ENCODE measurements around the gene CISD1. TPM values are rescaled to one million over a fixed set of nuclear protein-coding genes. Genes with fewer than 3 reads are reported as not detected.
A peak's percentile ranks its signal among the peaks of the same experiment; 100 is the strongest.

Gene CISD1
- polyA plus RNA-seq, 1 donor = 56.1 TPM

DNA sequence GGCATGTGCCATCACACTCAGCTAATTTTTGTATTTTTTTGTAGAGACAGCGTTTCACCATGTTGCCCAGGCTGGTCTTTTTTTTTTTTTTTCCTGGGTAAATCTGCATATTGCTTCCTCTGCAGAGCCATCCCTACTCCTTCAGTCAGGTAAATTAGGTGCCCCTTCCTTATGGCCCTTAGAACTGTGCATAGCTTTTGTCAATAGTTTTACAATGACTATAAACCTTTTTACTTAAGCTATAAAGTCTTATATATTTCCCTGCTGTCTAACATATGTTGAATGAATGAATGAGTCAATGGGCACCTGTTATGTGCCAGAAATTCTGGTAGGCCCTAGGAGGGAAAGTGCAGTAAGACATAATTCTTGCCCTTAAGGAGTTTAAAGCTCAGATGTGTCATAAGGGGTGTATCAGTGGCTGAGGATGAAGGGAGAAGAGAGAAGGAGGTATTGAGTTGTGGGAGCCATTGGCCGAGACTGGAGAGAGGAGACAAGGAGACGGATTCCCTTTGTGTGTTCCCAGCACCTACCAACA, 35.2 kb downstream of the CISD1 start:
- no peak for DNase-seq

DNA sequence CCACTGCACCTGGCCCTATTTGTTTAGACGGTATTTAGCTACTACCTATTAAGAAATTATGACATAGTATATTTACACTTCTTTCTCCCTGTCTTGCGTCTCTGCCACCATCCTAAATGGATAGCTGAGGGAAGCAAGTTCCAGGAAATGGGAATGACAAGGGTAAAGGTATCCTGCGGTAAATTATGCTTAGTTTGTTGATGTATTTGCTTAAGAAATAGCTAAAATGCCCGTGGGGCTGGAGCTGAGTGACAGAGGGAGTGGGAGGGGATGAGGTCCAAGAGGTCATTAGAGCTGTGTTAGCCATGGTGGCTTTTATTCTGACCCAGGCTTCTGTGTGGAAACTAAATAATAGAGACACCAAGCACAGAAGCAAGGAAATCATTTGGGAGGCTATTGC, 36.9 kb downstream of the CISD1 start:
- no peak for DNase-seq

DNA sequence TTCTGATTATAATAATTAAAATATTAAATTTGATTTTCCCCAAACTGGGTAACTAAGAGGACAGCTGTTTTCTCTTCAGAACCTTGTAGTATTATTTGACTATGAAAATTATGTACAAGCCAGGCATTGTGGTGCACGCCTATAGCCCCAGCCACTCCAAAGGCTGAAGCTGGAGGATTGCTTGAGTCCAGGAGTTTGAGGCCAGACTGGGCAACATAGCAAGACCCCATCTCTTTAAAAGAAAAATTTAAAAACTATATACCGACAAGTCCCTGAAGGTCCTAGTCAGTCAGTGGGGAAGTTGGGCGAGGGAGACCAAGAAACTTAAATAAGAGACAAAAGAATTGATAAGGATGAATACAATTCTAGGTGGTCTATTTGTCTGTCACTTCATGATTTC, 38.7 kb downstream of the CISD1 start:
- no peak for DNase-seq

DNA sequence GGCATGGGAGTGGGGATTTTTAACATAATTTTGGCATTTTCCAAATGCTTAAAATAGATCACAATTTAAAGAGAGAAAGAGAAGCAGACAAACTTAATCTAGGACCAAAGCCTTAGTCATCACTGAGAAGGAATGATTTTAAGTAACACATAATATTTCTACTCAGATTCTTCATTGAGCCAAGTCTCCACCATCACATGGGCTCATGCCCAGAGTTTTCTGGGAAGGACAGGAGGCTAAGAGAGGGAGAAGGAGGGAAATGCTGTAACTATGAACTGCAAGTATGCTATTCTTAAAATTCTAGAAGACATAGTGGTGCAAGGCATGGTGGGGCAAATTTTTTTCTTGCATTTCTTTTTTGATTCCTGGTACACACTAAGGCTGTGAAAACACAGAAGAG, 42.1 kb downstream of the CISD1 start:
- no peak for DNase-seq

DNA sequence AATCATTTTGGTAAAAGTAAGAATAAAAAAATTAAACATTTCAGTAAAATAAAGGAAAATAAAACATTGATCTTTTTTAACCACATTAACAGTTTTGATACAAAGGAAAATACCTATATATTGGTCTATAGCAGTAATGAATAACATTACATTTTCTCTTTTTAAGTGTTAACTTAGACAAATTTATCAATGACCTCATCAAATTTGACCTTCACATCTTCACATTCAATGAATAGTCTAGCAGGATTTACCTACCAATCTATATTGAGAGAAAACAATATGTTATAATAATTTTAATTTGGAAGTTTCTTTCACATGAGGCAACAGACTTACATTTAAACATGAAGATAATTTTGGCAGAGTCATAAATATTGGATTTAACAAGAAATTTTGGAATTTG, 47.9 kb downstream of the CISD1 start:
- no peak for DNase-seq

DNA sequence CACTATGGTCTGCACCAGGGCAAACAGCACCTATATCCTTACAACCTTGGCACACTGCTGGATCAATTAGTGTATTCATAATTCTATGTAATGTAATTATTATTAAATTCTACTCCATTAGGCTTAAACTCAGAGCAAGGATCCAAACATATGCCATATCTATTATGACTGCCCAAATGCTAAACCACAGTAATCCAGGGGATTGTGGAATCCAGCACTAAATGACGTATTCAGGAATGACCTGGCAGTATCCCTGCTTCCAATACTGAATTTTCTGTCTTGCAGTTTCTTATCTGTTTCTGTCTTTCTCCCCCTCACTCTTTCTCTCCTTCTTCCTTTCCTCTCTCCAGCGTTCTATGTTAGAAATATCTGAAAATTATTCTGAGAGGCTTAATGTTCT, 49.4 kb downstream of the CISD1 start:
- no peak for DNase-seq

DNA sequence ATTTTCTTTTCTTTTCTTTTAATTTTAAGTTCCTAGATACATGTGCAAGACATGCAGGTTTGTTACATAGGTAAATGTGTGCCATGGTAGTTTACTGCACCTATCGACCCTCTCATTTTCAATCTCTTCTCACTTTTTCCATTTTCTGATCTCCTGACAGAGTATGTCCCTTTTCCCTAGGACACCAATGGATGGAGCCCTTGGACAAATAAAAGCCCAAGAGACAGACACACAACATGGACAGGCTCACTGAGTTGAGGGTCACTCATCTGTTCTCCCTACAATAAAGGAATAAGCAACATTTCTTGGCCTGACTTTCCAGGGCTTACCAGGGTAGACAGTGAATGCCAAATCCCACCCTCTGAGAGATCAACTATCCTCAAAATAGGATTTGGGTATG, 50.6 kb downstream of the CISD1 start:
- DNase-seq = no peak

DNA sequence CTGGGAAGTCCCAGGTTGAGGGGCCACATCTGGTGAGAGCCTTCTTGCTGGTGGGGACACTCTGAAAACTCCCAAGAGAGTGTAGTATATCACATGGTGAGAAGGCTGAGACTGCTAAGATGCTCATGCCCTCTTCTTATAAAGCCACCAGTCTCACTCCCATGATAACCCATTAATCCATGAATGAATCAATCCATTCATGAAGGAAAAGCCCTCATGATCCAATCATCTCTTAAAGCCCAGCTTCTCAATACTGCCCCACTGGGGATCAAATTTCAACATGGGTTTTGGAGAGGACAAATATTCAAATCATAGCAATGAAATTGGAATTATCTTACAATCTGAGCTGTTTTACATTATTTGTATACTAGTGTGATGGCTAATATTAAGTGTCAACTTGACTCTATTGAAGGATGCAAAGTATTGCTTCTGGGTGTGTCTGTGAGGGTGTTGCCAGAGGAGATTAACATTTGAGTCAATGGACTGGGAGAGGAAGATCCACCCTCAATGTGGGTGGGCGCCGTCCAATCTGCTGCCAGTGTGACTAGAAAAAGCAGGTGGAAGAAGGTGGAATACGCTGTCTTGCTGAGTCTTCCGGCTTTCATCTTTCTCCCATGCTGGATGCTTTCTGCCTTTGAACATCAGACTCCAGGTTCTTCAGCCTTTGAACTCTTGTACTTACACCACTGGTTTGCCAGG, 51.5 kb downstream of the CISD1 start:
- no peak for DNase-seq

DNA sequence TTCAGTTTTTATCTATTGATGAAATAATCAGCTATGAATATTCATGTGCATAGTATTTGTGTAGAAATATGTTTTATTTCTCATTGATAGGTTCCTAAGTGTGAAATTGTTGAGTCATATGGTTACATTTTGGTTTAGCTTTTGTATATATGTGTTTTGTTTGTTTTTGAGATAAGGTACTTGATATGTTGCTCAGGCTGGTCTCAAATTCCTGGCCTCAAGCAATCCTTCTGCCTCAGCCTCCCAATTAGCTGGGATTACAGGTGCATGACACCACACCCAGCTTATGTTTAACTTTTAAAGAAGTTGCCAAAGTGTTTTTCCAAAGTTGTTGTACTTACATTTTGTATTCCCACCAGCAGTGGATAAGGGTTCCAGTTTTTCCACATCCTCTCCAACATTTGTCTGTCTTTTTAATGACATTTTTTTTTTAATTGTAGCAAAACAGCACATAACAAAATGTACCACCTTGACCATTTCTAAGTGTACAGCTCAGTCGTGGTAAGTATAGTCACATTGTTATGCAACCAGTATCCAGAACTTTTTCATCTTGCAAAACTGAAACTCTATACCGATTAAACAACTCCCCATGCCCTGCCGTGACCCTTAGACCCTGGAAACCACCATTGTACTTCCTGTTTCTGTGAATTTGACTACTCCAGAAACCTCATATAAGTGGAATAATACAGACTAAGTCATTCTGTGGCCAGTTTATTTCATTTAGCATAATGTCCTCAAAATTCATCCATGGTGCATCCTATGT, 53.3 kb downstream of the CISD1 start:
- no peak for DNase-seq

DNA sequence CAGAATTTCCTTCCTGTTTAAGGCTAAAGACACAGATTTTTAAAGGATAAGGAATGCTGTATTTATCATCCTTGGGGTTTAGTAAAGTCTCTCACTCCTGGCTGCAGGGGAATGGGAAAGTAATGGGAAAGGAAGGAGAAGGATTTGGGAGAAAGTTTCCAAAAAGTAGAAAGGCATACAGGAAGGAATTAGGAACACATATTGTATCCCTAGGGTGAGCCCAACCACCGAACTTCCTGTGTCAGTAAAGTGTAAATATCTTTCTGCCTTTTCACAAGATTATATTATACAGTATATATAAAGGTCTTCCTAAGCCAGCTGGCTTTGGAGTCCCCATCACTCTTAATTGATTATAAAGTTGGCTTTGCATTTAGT, 53.9 kb downstream of the CISD1 start:
- DNase-seq = no peak

DNA sequence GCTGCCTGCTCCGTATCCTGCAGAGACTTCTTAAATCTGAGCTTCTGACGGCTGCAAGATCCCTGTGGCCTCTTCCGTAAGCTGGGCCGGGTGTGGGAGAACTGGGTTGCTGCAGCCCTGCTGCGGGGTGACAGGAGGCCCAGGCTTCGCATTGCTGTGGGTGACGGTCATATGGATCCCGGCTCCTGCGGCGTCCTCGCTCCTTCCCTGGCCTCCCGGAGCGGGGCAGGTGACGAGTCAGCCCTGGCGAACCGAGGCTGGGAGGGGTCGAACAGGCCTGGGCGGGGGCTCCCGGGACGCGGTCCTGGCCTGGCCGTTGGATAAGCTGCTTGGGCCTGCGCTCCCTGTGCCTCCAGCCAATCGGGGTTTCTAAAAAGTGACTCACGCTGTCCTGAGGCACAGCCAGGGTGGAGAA, 58.0 kb downstream of the CISD1 start:
- DNase-seq = no peak

DNA sequence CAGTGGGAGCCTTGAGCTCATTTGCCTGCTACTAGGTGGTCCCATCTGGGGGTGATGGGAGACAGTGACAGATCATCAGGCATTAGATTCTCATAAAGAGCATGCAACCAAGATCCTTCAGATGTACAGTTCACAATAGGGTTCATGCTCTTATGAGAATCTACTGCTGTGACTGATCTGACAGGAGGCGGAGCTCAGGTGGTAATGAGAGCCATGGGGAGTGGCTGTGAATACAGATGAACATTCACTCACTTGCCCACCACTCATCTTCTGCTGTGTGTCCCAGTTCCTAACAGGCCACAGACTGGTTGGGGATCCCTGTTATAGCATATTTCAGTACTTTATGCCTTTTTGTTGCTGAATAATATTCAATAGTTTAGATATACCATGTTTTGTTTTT, 59.3 kb downstream of the CISD1 start:
- DNase-seq = no peak

DNA sequence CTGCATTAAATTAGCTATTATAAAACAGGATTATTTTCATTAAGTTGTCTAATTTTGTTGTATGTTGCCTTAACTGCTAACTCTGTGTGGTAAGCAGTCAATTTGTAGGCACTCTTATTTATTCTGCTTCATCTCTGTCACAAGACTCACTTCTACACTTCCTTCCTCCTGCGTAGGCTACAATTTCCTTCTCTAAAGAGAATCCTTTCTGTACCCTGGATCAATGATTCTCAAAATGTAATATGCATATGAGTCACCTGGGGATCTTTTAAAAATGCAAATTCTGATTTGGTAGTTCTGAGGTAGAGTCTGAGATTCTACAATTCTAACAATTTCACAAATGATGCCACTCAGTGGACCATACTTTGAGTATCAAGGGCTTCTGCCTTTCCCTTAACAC, 61.5 kb downstream of the CISD1 start:
- no peak for DNase-seq

DNA sequence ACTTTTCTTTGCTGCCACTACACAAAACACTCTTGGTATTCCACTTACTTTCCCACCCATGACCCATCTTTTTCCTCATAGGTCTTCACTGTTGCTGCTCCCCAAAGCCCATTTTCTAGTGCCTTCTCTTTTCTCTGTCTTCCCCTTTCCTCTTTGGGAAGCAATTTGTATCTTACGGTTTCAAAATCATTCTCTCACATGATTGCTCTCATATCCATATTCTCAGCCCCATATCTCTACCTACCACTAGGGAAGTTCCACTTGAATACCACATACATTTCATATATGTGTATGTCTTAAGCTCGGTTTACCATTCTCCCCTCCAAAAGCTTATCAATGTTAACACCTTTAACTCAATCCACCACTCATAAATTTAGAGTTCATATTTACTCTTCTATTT, 62.7 kb downstream of the CISD1 start:
- DNase-seq = no peak

DNA sequence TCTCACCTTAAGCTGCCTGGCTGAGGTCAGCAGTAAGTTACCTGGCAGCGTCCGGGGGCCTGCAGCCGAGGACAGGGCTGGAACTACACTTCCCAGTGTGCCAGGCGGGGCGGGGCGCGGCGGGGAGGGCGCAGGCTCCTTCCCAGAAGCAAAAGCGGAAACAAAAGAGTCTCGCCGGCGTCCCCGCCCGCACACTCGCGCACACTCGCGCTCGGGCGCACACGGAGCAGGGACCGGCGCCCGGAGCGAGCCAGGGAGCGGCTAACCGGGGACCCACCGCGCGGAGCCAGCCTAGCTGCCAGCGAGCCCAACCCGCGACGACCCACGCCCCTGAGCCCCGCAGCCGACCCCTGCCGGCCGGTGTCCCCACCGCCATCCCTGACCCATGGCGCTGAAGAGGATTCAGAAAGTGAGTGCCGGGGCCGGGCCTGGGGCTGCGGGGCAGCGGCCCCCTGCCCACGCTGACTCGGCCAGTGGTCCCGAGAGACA, 65.9 kb downstream of the CISD1 start, which contains the start of gene UBE2D1:
UBE2D1 (plus strand) TSS at position 190 of the 489 bp plus-strand sequence; CDS start at position 386, 196 bp downstream.
- peak; percentile 74 for DNase-seq

DNA sequence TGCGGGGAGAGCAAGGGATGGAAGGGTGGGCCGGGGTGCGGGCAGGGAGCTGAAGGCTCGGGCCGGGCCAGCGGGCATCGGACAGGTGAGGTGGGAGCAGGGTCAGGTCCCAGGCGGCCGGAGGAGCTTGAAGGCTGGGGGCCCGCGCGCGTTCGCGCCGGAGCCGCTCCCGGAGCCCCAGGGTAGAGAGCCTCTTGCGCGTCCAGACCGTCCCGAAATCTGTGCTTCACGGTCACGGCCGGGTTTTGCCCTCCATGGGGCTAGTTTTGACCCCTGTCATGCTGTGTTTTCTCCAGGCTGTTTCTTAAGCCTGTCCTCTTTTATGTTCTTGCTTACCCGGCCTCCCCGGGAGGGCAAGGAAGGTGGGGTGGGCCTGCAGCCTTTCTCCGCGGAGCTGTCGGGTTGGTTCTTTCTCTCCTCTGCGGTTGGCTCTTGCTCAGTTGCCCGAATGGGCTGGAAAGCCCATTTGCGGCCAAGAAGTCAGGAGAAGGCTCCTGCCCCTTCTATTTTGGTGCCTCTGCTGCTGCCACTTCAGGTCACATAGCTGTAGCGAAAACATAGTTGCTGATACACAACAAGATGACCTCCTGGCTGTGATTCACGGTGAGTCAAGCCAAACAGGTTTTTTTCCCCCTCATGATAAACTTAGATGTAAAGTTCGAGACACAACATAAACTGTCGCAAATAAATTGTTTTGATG, 66.5 kb downstream of the CISD1 start:
- peak; percentile 18 for DNase-seq

DNA sequence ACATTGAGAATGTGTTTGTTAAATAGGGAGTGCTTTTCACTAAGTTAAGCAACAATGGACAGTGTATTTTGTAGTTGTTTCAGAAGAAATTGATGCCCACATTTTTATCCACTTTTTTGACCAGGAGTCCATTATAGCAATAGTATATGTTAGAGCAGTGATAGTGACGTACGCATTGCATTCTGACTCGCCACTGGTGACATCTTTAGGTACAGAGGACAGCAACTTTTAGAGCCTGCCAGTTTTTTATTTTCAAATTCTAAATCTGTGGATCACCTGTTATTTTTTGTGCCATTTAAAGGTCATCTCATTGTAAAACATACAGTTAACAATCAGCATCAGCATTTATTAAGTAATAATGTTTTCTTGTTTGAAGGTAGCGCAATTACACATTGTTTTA, 67.3 kb downstream of the CISD1 start:
- no peak for DNase-seq

Other genes with a start within 250 kb of the CISD1 start
- 7.7 TPM for gene IPMK, start 1.3 kb upstream of the CISD1 start, polyA plus RNA-seq (ENCODE audit: insufficient read length)
- 42.8 TPM for gene UBE2D1, start 65.8 kb downstream of the CISD1 start, polyA plus RNA-seq (ENCODE audit: insufficient read length)
- 77.9 TPM for gene TFAM, start 116.2 kb downstream of the CISD1 start, polyA plus RNA-seq (ENCODE audit: insufficient read length)
- gene BICC1, start 243.7 kb downstream of the CISD1 start, polyA plus RNA-seq (ENCODE audit: insufficient read length) = 98.1 TPM

Data from left kidney (tissue), 2 donors.